ENCODE data around the gene NAP1L1.

NAP1L1 gene

GRCh38 chr12:76024942-76025600 lies 59.4 kb downstream of the NAP1L1 start:
- in situ Hi-C loops (cut with MboI; ENCODE audit: low sequenced_read_pairs), result loop anchor here (25.0 kb wide), 2 partner anchors 213 to 688 kb away; partner anchors contain the start of genes CAPS2 and GLIPR1L1

- in situ Hi-C loops (cut with MboI; ENCODE audit: low sequenced_read_pairs), result no loop called here
Measured at GRCh38 chr12:76024102-76024781, 60.2 kb downstream of the NAP1L1 start.

- in situ Hi-C loops (cut with MboI; ENCODE audit: low sequenced_read_pairs), result no loop called here
Measured at GRCh38 chr12:76023069-76023690, 61.3 kb downstream of the NAP1L1 start.

GRCh38 chr12:76022506-76022905 lies 62.0 kb downstream of the NAP1L1 start:
- in situ Hi-C loops (cut with MboI; ENCODE audit: low sequenced_read_pairs), result no loop called here

DNA sequence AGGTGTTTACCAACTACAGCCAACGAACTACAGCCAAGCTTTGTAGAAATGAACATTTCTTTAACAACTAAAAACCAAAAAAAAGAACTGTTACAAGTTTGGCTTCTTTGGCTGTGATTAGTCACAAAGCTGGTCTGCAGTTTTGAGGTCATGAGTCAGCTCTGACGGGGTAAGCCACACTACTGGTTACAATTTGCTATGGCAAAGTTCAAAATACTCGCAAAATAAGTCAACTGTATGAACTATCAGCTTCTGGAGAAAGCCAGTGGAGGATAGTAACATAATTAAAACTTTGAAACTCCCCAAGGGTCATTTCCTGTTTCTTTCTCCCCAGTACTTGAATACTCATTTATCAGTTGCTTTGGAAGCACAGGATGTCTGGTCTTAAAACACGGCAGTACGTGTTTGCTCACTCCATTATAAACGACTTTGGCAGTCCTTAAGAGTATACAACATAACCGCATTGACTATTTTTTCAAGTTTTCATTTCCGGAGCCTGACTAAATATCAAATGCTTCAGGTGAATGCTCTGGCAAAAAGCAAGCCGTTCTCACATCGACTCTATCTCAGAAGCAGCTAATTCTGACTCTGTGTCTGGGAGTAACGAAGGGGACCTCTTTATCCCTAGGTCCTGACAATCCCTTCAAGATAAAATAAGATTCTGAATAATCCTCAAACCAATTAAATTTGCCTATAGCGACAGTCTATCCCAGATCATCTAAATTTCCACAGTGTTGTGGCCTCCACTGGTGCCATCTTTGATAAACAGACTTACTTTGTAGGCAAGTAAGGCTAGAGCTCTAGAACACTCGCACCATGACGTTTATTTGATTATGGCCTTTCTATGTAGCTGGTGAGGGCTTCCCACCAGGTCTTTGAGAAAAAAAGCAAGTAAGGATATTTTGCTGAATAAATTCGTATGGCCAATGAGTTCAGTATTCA lies 63.5 kb downstream of the NAP1L1 start:
- in situ Hi-C loops (cut with MboI; ENCODE audit: low sequenced_read_pairs), result no loop called here

- in situ Hi-C loops (cut with MboI; ENCODE audit: low sequenced_read_pairs), result no loop called here
Measured at GRCh38 chr12:76020281-76020680, 64.2 kb downstream of the NAP1L1 start.

- in situ Hi-C loops (cut with MboI; ENCODE audit: low sequenced_read_pairs), result no loop called here
Measured at GRCh38 chr12:76018672-76019071, 65.8 kb downstream of the NAP1L1 start.

GRCh38 chr12:76018111-76018510 lies 66.4 kb downstream of the NAP1L1 start:
- in situ Hi-C loops (cut with MboI; ENCODE audit: low sequenced_read_pairs), result no loop called here

- in situ Hi-C loops (cut with MboI; ENCODE audit: low sequenced_read_pairs), result no loop called here
Measured at GRCh38 chr12:76014007-76014406, 70.5 kb downstream of the NAP1L1 start.

DNA sequence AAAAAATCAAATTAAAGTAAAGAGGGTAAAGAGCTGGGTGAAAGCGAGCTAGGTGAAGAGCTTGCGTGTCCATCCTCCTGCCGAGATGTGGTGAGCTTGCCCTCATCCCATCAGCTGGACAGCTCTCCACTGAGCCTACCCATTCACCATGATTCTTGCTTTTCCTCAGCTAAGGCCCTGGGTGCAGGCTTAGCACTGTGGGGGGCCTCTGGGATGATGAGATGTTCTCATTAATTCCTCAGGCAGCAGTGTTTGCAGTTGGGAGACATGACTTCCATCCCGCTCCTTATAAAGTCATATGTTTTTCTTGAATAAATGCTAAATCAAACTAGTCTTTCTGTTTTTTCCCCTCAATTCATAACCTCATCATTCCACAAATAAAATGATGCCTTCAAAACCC lies 70.9 kb downstream of the NAP1L1 start:
- in situ Hi-C loops (cut with MboI; ENCODE audit: low sequenced_read_pairs), result no loop called here

GRCh38 chr12:76012644-76013043 lies 71.8 kb downstream of the NAP1L1 start:
- in situ Hi-C loops (cut with MboI; ENCODE audit: low sequenced_read_pairs), result no loop called here

DNA sequence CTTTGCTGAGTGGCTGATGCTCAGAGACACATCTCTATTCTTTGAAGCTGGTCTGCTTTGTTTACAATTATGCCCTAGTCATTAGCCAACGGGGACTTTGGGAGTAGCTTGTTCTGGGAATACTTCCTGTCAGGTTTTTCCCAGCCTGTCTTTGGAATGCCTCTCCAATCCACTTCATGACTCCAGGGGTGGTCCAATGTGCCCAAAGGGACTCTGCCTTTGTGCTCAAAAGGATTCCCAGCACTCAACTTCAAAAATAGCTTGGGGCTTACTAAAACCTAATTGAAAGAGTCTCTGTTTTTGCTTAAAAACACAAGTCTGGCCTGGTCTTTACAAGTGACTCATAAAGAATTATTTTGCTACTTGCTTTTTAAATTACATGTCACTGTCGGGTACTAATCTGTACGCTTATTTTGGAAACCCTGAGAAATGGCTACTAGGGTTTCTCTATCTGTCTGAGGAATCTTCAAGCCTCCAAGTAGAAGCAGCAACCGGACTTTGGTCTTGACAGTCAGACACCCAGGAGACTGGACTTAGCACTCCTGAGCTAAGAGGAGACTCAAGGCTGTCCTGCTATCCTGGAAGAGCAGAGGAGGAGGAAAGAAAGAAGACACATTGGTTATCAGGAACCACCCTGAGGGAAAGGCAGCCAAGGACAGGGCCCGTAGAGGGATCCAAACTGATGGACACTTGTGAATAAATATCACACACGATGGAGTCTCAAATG lies 73.6 kb downstream of the NAP1L1 start:
- in situ Hi-C loops (cut with MboI; ENCODE audit: low sequenced_read_pairs), result no loop called here

DNA sequence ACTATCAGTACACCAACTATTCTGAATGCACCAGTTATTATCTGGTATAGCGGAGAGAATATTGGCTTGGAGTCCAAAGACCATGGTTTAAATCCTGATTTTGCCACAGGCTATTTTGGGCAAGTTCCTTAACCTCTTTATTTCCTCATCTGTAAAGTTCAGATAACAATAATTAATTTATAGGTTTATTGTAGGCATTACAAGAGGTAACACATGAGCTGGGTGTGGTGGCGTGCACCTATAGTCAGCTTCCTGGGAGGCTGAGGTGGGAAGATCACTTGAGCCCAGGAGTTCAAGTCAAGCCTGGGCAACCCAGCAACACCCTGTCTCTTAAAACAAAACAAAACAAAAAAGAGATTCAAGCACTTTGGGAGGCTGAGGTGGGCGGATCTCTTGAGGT lies 76.1 kb downstream of the NAP1L1 start:
- in situ Hi-C loops (cut with MboI; ENCODE audit: low sequenced_read_pairs), result no loop called here

- in situ Hi-C loops (cut with MboI; ENCODE audit: low sequenced_read_pairs), result no loop called here
Measured at GRCh38 chr12:76007640-76008039, 76.8 kb downstream of the NAP1L1 start.

DNA sequence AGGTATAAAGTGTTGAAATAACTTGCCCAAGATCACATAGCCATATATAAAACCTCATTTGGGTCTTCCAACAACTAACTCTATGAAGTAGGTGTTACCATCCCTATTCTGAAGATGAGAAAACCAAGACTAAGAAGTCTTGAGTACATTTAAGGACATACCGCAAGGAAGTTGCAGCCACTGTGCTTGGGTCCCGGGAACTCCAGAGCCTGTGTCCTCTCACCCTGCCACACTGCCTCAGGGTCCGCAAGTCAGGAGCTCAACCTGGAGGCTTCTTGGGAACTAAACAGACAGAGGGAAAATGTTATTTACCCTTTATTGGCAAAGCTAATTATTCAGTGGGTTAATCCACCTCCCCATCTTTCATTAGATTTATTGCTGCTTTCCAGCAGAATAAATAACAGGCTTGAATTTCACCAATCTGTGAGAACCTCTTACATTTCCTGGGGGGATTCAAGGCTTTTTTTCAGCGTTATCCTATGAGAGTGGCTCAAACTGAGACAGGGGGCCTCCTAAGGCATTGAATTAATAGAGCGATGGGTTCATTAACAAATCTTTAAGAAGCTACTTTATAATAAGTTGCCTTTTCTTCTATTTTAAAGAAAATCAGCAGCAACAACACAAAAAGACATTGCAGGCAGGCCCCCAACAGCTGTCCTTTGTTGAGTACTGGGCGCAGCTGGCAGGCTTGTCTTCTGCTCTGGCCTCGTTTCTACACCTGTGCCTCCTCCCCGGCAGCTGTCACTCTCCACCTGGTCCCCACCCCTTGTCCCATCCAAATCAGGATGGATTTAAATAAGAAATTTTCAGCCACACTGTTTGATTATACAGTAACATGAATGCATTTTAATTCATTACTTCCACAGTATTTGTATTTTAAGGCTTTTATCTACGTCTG lies 78.2 kb downstream of the NAP1L1 start:
- in situ Hi-C loops (cut with MboI; ENCODE audit: low sequenced_read_pairs), result no loop called here

- in situ Hi-C loops (cut with MboI; ENCODE audit: low sequenced_read_pairs), result no loop called here
Measured at GRCh38 chr12:76003355-76003638, 81.2 kb downstream of the NAP1L1 start.

DNA sequence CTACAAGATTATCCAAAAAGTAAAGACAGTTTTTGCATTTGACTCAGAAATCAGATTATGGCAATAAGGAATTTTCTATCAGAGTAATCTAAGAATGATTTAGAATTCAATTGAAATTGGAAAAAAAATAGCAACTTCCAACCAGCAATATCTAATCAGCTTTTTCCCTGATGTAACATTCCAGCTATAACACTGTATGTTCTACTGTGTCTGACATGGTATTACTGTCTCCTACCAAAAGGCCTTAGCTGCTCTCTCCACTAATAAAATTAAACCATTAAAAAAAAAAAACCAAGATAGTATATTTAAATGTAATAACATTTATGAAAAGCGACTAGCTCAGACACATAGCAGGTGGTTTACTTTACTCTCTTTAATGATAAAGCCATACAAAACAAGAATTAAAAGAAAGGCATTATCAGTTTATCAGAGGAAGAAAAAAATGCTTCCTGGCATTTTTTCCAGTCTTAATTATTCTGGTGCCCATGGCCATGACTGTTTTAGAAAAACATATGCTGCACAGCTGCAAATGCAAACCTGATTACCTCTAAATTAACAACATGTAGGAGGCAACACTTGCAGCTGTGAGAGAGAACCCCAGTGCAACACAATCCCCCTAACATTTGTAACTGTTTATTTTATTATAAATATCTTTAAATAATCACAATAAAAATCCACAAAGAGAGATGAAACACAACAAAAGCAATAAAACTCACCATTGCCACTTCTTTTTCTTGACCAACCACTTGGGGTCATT lies 81.7 kb downstream of the NAP1L1 start:
- in situ Hi-C loops (cut with MboI; ENCODE audit: low sequenced_read_pairs), result no loop called here

GRCh38 chr12:75998292-75999063 lies 86.0 kb downstream of the NAP1L1 start:
- in situ Hi-C loops (cut with MboI; ENCODE audit: low sequenced_read_pairs), result no loop called here
